ENCODE results near the gene ACOT7.
A peak's percentile ranks its signal among the peaks of the same experiment; 100 is the strongest.
"Not testable (repeated sequence)": the region's sequence is repeated elsewhere in the genome, so short reads cannot be mapped to it uniquely, and the experiment has no call there.

Gene ACOT7

GRCh38 chr1:6395130-6395529, 1.6 kb upstream of the ACOT7 start:
- not testable (repeated sequence) for DNase-seq; H3K27me3 Mint-ChIP-seq; H3K36me3 Mint-ChIP-seq (ENCODE audit: low read depth); H3K4me3 Mint-ChIP-seq; H3K9me3 Mint-ChIP-seq
- peaks cover 25% of the 10 kb centered on the region for H3K4me1 Mint-ChIP-seq (ENCODE audit: low read depth)
- peak overlapping the region; percentile 84 for H3K27ac Mint-ChIP-seq

GRCh38 chr1:6392809-6393399, 663 bp downstream of the ACOT7 start:
- no peaks in the 10 kb centered on the region for H3K9me3 Mint-ChIP-seq
- peak overlapping the region; percentile 86 for H3K4me3 Mint-ChIP-seq
- peak overlapping the region; percentile 92 for H3K27ac Mint-ChIP-seq
- H3K4me1 Mint-ChIP-seq (ENCODE audit: low read depth): peaks cover 30% of the 10 kb centered on the region
- no peaks in the 10 kb centered on the region for H3K27me3 Mint-ChIP-seq
- peaks cover 15% of the 10 kb centered on the region for H3K36me3 Mint-ChIP-seq (ENCODE audit: low read depth)
- no peak for DNase-seq

GRCh38 chr1:6391951-6392808, 1.4 kb downstream of the ACOT7 start:
- H3K4me1 Mint-ChIP-seq (ENCODE audit: low read depth): peaks cover 30% of the 10 kb centered on the region
- H3K27me3 Mint-ChIP-seq: no peaks in the 10 kb centered on the region
- H3K36me3 Mint-ChIP-seq (ENCODE audit: low read depth): peaks cover 15% of the 10 kb centered on the region
- no peaks in the 10 kb centered on the region for H3K9me3 Mint-ChIP-seq
- H3K4me3 Mint-ChIP-seq: peak overlapping the region; percentile 86
- peak overlapping the region; percentile 77 for H3K27ac Mint-ChIP-seq
- no peak for DNase-seq

- Mint-ChIP-seq H3K4me3 (no peak overlapping the region), H3K9me3 (no peaks in the 10 kb centered on the region), H3K36me3 (ENCODE audit: low read depth) (peaks cover 20% of the 10 kb centered on the region), H3K4me1 (ENCODE audit: low read depth) (peaks cover 26% of the 10 kb centered on the region), H3K27ac (no peak overlapping the region), H3K27me3 (no peaks in the 10 kb centered on the region)
- DNase-seq: no peak
Observed at GRCh38 chr1:6389971-6390370, 3.6 kb downstream of the ACOT7 start.

- H3K36me3 Mint-ChIP-seq (ENCODE audit: low read depth): peaks cover 15% of the 10 kb centered on the region
- DNase-seq: no peak
- H3K4me1 Mint-ChIP-seq (ENCODE audit: low read depth): peaks cover 7% of the 10 kb centered on the region
- H3K27me3 Mint-ChIP-seq: no peaks in the 10 kb centered on the region
- no peaks in the 10 kb centered on the region for H3K9me3 Mint-ChIP-seq
- no peak overlapping the region for H3K4me3 Mint-ChIP-seq
- H3K27ac Mint-ChIP-seq: no peak overlapping the region
Observed at GRCh38 chr1:6386371-6386949, 7.1 kb downstream of the ACOT7 start.

- Mint-ChIP-seq H3K27me3 (no peaks in the 10 kb centered on the region), H3K4me3 (no peak overlapping the region), H3K27ac (no peak overlapping the region), H3K4me1 (ENCODE audit: low read depth) (peaks cover 5% of the 10 kb centered on the region), H3K9me3 (no peaks in the 10 kb centered on the region), H3K36me3 (ENCODE audit: low read depth) (peaks cover 15% of the 10 kb centered on the region)
- no peak for DNase-seq
Observed at GRCh38 chr1:6385488-6386191, 7.9 kb downstream of the ACOT7 start.

GRCh38 chr1:6384962-6385361, 8.6 kb downstream of the ACOT7 start:
- no peak for DNase-seq
- H3K9me3 Mint-ChIP-seq: peaks cover under 1% of the 10 kb centered on the region

GRCh38 chr1:6384135-6384534, 9.4 kb downstream of the ACOT7 start:
- no peaks in the 10 kb centered on the region for H3K4me1 Mint-ChIP-seq (ENCODE audit: low read depth)
- H3K9me3 Mint-ChIP-seq: peaks cover 2% of the 10 kb centered on the region
- H3K27me3 Mint-ChIP-seq: no peaks in the 10 kb centered on the region

More at GRCh38 chr1:6384962-6385361, 8.6 kb downstream of the ACOT7 start:
- Mint-ChIP-seq H3K4me1 (ENCODE audit: low read depth) (peaks cover 3% of the 10 kb centered on the region), H3K36me3 (ENCODE audit: low read depth) (peaks cover 14% of the 10 kb centered on the region), H3K27me3 (no peaks in the 10 kb centered on the region), H3K4me3 (no peak overlapping the region), H3K27ac (no peak overlapping the region)

GRCh38 chr1:6380037-6380436, 13.5 kb downstream of the ACOT7 start:
- Mint-ChIP-seq H3K9me3 (peaks cover 2% of the 10 kb centered on the region), H3K4me1 (ENCODE audit: low read depth) (no peaks in the 10 kb centered on the region), H3K27ac (no peak overlapping the region), H3K27me3 (no peaks in the 10 kb centered on the region), H3K4me3 (no peak overlapping the region), H3K36me3 (ENCODE audit: low read depth) (peaks cover 8% of the 10 kb centered on the region)
- DNase-seq: no peak

More at GRCh38 chr1:6384135-6384534, 9.4 kb downstream of the ACOT7 start:
- Mint-ChIP-seq H3K27ac (no peak overlapping the region), H3K36me3 (ENCODE audit: low read depth) (peaks cover 14% of the 10 kb centered on the region), H3K4me3 (no peak overlapping the region)
- DNase-seq: no peak

GRCh38 chr1:6378096-6378746, 15.3 kb downstream of the ACOT7 start:
- Mint-ChIP-seq H3K4me1 (ENCODE audit: low read depth) (peaks cover 2% of the 10 kb centered on the region), H3K4me3 (no peak overlapping the region), H3K36me3 (ENCODE audit: low read depth) (peaks cover 4% of the 10 kb centered on the region), H3K9me3 (peaks cover 2% of the 10 kb centered on the region), H3K27ac (no peak overlapping the region), H3K27me3 (no peaks in the 10 kb centered on the region)
- DNase-seq: no peak

GRCh38 chr1:6373961-6374720, 19.4 kb downstream of the ACOT7 start:
- peaks cover 7% of the 10 kb centered on the region for H3K4me1 Mint-ChIP-seq (ENCODE audit: low read depth)
- H3K27ac Mint-ChIP-seq: no peak overlapping the region
- no peaks in the 10 kb centered on the region for H3K27me3 Mint-ChIP-seq
- no peaks in the 10 kb centered on the region for H3K36me3 Mint-ChIP-seq (ENCODE audit: low read depth)
- H3K4me3 Mint-ChIP-seq: no peak overlapping the region
- no peaks in the 10 kb centered on the region for H3K9me3 Mint-ChIP-seq
- no peak for DNase-seq

- not testable (repeated sequence) for H3K4me3 Mint-ChIP-seq
Observed at GRCh38 chr1:6372236-6372635, 21.3 kb downstream of the ACOT7 start.

GRCh38 chr1:6370006-6370405, 23.6 kb downstream of the ACOT7 start:
- H3K4me1 Mint-ChIP-seq (ENCODE audit: low read depth): peaks cover 24% of the 10 kb centered on the region
- H3K27me3 Mint-ChIP-seq: no peaks in the 10 kb centered on the region
- H3K36me3 Mint-ChIP-seq (ENCODE audit: low read depth): peaks cover 7% of the 10 kb centered on the region
- no peak overlapping the region for H3K4me3 Mint-ChIP-seq
- no peaks in the 10 kb centered on the region for H3K9me3 Mint-ChIP-seq
- no peak overlapping the region for H3K27ac Mint-ChIP-seq
- DNase-seq: no peak

More at GRCh38 chr1:6372236-6372635, 21.3 kb downstream of the ACOT7 start:
- H3K9me3 Mint-ChIP-seq; DNase-seq; H3K27ac Mint-ChIP-seq; H3K36me3 Mint-ChIP-seq (ENCODE audit: low read depth); H3K27me3 Mint-ChIP-seq: not testable (repeated sequence)
- H3K4me1 Mint-ChIP-seq (ENCODE audit: low read depth): peaks cover 11% of the 10 kb centered on the region

Measured in activated T-cell treated with anti-CD3 and anti-CD28 coated beads, Interleukin-2, amount 50 U/mL, for 24 hours (primary cell).